ENCODE data around the gene ADCY4. TPM values are rescaled to one million over a fixed set of nuclear protein-coding genes. Genes with fewer than 3 reads are reported as not detected.
A peak's percentile ranks its signal among the peaks of the same experiment; 100 is the strongest.
"Not testable (repeated sequence)": the region's sequence is repeated elsewhere in the genome, so short reads cannot be mapped to it uniquely, and the experiment has no call there.

Gene ADCY4
- total and polyA plus RNA-seq, 2 donors: 1.9 to 17.6 TPM

GRCh38 chr14:24337144-24337823 is 2.4 kb upstream of the ADCY4 start:
- H3K27ac ChIP-seq (ENCODE audit: low read depth in 1 of 2, low read length in 1 of 2): no peak overlapping the region
- peaks cover 11 to 43% of the 10 kb centered on the region in 2 donors for H3K4me1 ChIP-seq (ENCODE audit: control insufficient read depth in 2 of 2, insufficient read depth in 2 of 2, low read length in 2 of 2)
- H3K27me3 ChIP-seq (ENCODE audit: control insufficient read depth in 2 of 2, insufficient read depth in 1 of 2, low read length in 1 of 2): peaks cover 46 to 87% of the 10 kb centered on the region in 2 donors
- H3K9me3 ChIP-seq (ENCODE audit: control insufficient read depth in 2 of 2, insufficient read depth in 1 of 2, low read length in 1 of 2): peaks cover 0 to 8% of the 10 kb centered on the region in 2 donors
- H3K4me3 ChIP-seq (ENCODE audit: low read length in 2 of 2): no peak overlapping the region
- DNase-seq (ENCODE audit: low read depth in 6 of 9, low spot score in 9 of 9): no peak
- WGBS: 97% methylated on average over 7 of the region's 7 CpGs
- H3K36me3 ChIP-seq (ENCODE audit: control insufficient read depth in 2 of 2, insufficient read depth in 2 of 2, low read length in 1 of 2): peaks cover 0 to 13% of the 10 kb centered on the region in 2 donors

GRCh38 chr14:24335461-24336171 is 745 bp upstream of the ADCY4 start:
- Histone ChIP-seq H3K4me3 (ENCODE audit: low read length in 2 of 2) (no peak overlapping the region), H3K27me3 (ENCODE audit: control insufficient read depth in 2 of 2, insufficient read depth in 1 of 2, low read length in 1 of 2) (peaks cover 57 to 96% of the 10 kb centered on the region in 2 donors), H3K9me3 (ENCODE audit: control insufficient read depth in 2 of 2, insufficient read depth in 1 of 2, low read length in 1 of 2) (peaks cover 0 to 8% of the 10 kb centered on the region in 2 donors), H3K27ac (ENCODE audit: low read depth in 1 of 2, low read length in 1 of 2) (no peak overlapping the region), H3K36me3 (ENCODE audit: control insufficient read depth in 2 of 2, insufficient read depth in 2 of 2, low read length in 1 of 2) (peaks cover 0 to 13% of the 10 kb centered on the region in 2 donors), H3K4me1 (ENCODE audit: control insufficient read depth in 2 of 2, insufficient read depth in 2 of 2, low read length in 2 of 2) (peaks cover 15 to 50% of the 10 kb centered on the region in 2 donors)
- WGBS: 82% methylated on average over 12 of the region's 12 CpGs
- DNase-seq (ENCODE audit: low read depth in 6 of 9, low spot score in 9 of 9): no peak

- Histone ChIP-seq H3K4me1 (ENCODE audit: control insufficient read depth in 2 of 2, insufficient read depth in 2 of 2, low read length in 2 of 2) (peaks cover 11 to 42% of the 10 kb centered on the region in 2 donors), H3K27me3 (ENCODE audit: control insufficient read depth in 2 of 2, insufficient read depth in 1 of 2, low read length in 1 of 2) (peaks cover 61 to 81% of the 10 kb centered on the region in 2 donors), H3K27ac (ENCODE audit: low read depth in 1 of 2, low read length in 1 of 2) (no peak overlapping the region), H3K9me3 (ENCODE audit: control insufficient read depth in 2 of 2, insufficient read depth in 1 of 2, low read length in 1 of 2) (peaks cover 0 to 8% of the 10 kb centered on the region in 2 donors), H3K4me3 (ENCODE audit: low read length in 2 of 2) (peak overlapping the region in 1 of 2 donors; percentile 31), H3K36me3 (ENCODE audit: control insufficient read depth in 2 of 2, insufficient read depth in 2 of 2, low read length in 1 of 2) (peaks cover 0 to 12% of the 10 kb centered on the region in 2 donors)
- WGBS: 10% methylated on average over 56 of the region's 56 CpGs
- peak; percentile 60 to 92 (median 78) for DNase-seq (ENCODE audit: low read depth in 6 of 9, low spot score in 9 of 9)
These were observed 2.4 kb downstream of the ADCY4 start for GRCh38 chr14:24332268-24332993.

- peaks cover 61 to 75% of the 10 kb centered on the region in 2 donors for H3K27me3 ChIP-seq (ENCODE audit: control insufficient read depth in 2 of 2, insufficient read depth in 1 of 2, low read length in 1 of 2)
- no peak overlapping the region for H3K27ac ChIP-seq (ENCODE audit: low read depth in 1 of 2, low read length in 1 of 2)
- H3K4me1 ChIP-seq (ENCODE audit: control insufficient read depth in 2 of 2, insufficient read depth in 2 of 2, low read length in 2 of 2): peaks cover 11 to 47% of the 10 kb centered on the region in 2 donors
- 61% methylated on average over 26 of the region's 26 CpGs for WGBS
- no peak overlapping the region for H3K4me3 ChIP-seq (ENCODE audit: low read length in 2 of 2)
- no peak for DNase-seq (ENCODE audit: low read depth in 6 of 9, low spot score in 9 of 9)
- H3K36me3 ChIP-seq (ENCODE audit: control insufficient read depth in 2 of 2, insufficient read depth in 2 of 2, low read length in 1 of 2): peaks cover 0 to 8% of the 10 kb centered on the region in 2 donors
- peaks cover 0 to 8% of the 10 kb centered on the region in 2 donors for H3K9me3 ChIP-seq (ENCODE audit: control insufficient read depth in 2 of 2, insufficient read depth in 1 of 2, low read length in 1 of 2)
These were observed 3.1 kb downstream of the ADCY4 start for GRCh38 chr14:24331731-24332267.

GRCh38 chr14:24330973-24331674 is 3.7 kb downstream of the ADCY4 start:
- H3K27me3 ChIP-seq (ENCODE audit: control insufficient read depth in 2 of 2, insufficient read depth in 1 of 2, low read length in 1 of 2): peaks cover 55 to 68% of the 10 kb centered on the region in 2 donors
- no peak for DNase-seq (ENCODE audit: low read depth in 6 of 9, low spot score in 9 of 9)
- H3K4me3 ChIP-seq (ENCODE audit: low read length in 2 of 2): no peak overlapping the region
- H3K27ac ChIP-seq (ENCODE audit: low read depth in 1 of 2, low read length in 1 of 2): no peak overlapping the region
- peaks cover 11 to 47% of the 10 kb centered on the region in 2 donors for H3K4me1 ChIP-seq (ENCODE audit: control insufficient read depth in 2 of 2, insufficient read depth in 2 of 2, low read length in 2 of 2)
- peaks cover 0 to 5% of the 10 kb centered on the region in 2 donors for H3K36me3 ChIP-seq (ENCODE audit: control insufficient read depth in 2 of 2, insufficient read depth in 2 of 2, low read length in 1 of 2)
- H3K9me3 ChIP-seq (ENCODE audit: control insufficient read depth in 2 of 2, insufficient read depth in 1 of 2, low read length in 1 of 2): peaks cover 0 to 8% of the 10 kb centered on the region in 2 donors
- WGBS: 97% methylated on average over 10 of the region's 10 CpGs

- 61% methylated on average over 9 of the region's 9 CpGs for WGBS
- DNase-seq (ENCODE audit: low read depth in 6 of 9, low spot score in 9 of 9): no peak
- H3K4me3 ChIP-seq (ENCODE audit: low read length in 2 of 2): no peak overlapping the region
- H3K9me3 ChIP-seq (ENCODE audit: control insufficient read depth in 2 of 2, insufficient read depth in 1 of 2, low read length in 1 of 2): peaks cover 0 to 5% of the 10 kb centered on the region in 2 donors
- H3K27me3 ChIP-seq (ENCODE audit: control insufficient read depth in 2 of 2, insufficient read depth in 1 of 2, low read length in 1 of 2): peaks cover 41 to 54% of the 10 kb centered on the region in 2 donors
- H3K4me1 ChIP-seq (ENCODE audit: control insufficient read depth in 2 of 2, insufficient read depth in 2 of 2, low read length in 2 of 2): peaks cover 11 to 41% of the 10 kb centered on the region in 2 donors
- H3K27ac ChIP-seq (ENCODE audit: low read depth in 1 of 2, low read length in 1 of 2): no peak overlapping the region
- no peaks in the 10 kb centered on the region for H3K36me3 ChIP-seq (ENCODE audit: control insufficient read depth in 2 of 2, insufficient read depth in 2 of 2, low read length in 1 of 2)
These were observed 5.1 kb downstream of the ADCY4 start for GRCh38 chr14:24329736-24330135.

GRCh38 chr14:24329073-24329663 is 5.7 kb downstream of the ADCY4 start:
- H3K9me3 ChIP-seq (ENCODE audit: control insufficient read depth in 2 of 2, insufficient read depth in 1 of 2, low read length in 1 of 2): peaks cover 0 to under 1% of the 10 kb centered on the region in 2 donors
- H3K4me1 ChIP-seq (ENCODE audit: control insufficient read depth in 2 of 2, insufficient read depth in 2 of 2, low read length in 2 of 2): peaks cover 5 to 35% of the 10 kb centered on the region in 2 donors
- H3K27ac ChIP-seq (ENCODE audit: low read depth in 1 of 2, low read length in 1 of 2): no peak overlapping the region
- H3K27me3 ChIP-seq (ENCODE audit: control insufficient read depth in 2 of 2, insufficient read depth in 1 of 2, low read length in 1 of 2): peaks cover 35 to 49% of the 10 kb centered on the region in 2 donors
- no peak for DNase-seq (ENCODE audit: low read depth in 6 of 9, low spot score in 9 of 9)
- H3K4me3 ChIP-seq (ENCODE audit: low read length in 2 of 2): no peak overlapping the region
- 97% methylated on average over 12 of the region's 12 CpGs for WGBS
- H3K36me3 ChIP-seq (ENCODE audit: control insufficient read depth in 2 of 2, insufficient read depth in 2 of 2, low read length in 1 of 2): no peaks in the 10 kb centered on the region

- H3K4me3 ChIP-seq (ENCODE audit: low read length in 2 of 2); H3K27ac ChIP-seq (ENCODE audit: low read depth in 1 of 2, low read length in 1 of 2); DNase-seq (ENCODE audit: low read depth in 6 of 9, low spot score in 9 of 9); H3K9me3 ChIP-seq (ENCODE audit: control insufficient read depth in 2 of 2, insufficient read depth in 1 of 2, low read length in 1 of 2); H3K36me3 ChIP-seq (ENCODE audit: control insufficient read depth in 2 of 2, insufficient read depth in 2 of 2, low read length in 1 of 2): not testable (repeated sequence)
- Histone ChIP-seq H3K27me3 (ENCODE audit: control insufficient read depth in 2 of 2, insufficient read depth in 1 of 2, low read length in 1 of 2) (peaks cover 24 to 36% of the 10 kb centered on the region in 2 donors), H3K4me1 (ENCODE audit: control insufficient read depth in 2 of 2, insufficient read depth in 2 of 2, low read length in 2 of 2) (peaks cover 3 to 24% of the 10 kb centered on the region in 2 donors)
- 46% methylated on average over 9 of the region's 9 CpGs for WGBS
These were observed 7.0 kb downstream of the ADCY4 start for GRCh38 chr14:24327914-24328313.

Data from thymus (tissue), 11 donors.